Duodenal mucosa (tissue), 2 donors: Measurements from ENCODE around the gene HMCN2.

Experiments used
- H3K27ac ChIP-seq: one replicate; pipeline ENCODE4 v1.7.0; 2013; ENCODE audit warnings: low read depth, low read length
- H3K27me3 ChIP-seq, 2 donors: one replicate each; pipeline ENCODE4 v1.7.0; 2013; ENCODE audit warnings: low read length in 2 of 2, control low read depth in 1 of 2; ENCODE audit not compliant: insufficient read depth in 2 of 2, control insufficient read depth in 1 of 2
- H3K36me3 ChIP-seq, 2 donors: one replicate each; pipeline ENCODE4 v1.7.0; 2013; ENCODE audit warnings: low read length in 2 of 2, control low read depth in 1 of 2; ENCODE audit not compliant: insufficient read depth in 2 of 2, control insufficient read depth in 1 of 2
- H3K4me1 ChIP-seq, 2 donors: one replicate each; pipeline ENCODE4 v1.7.0; 2013; ENCODE audit warnings: low read length in 2 of 2, control low read depth in 1 of 2; ENCODE audit not compliant: insufficient read depth in 2 of 2, control insufficient read depth in 1 of 2
- H3K4me3 ChIP-seq, 2 donors: one replicate each; pipeline ENCODE4 v1.7.0; 2013; ENCODE audit warnings: low read length in 2 of 2, low read depth in 1 of 2
- H3K9ac ChIP-seq, 2 donors: one replicate each; pipeline ENCODE4 v1.7.0; 2013; ENCODE audit warnings: low read length in 2 of 2, low read depth in 1 of 2
- H3K9me3 ChIP-seq, 2 donors: one replicate each; pipeline ENCODE4 v1.7.0; 2013; ENCODE audit warnings: low read length in 2 of 2, control low read depth in 1 of 2; ENCODE audit not compliant: control insufficient read depth in 1 of 2

Gene HMCN2

DNA sequence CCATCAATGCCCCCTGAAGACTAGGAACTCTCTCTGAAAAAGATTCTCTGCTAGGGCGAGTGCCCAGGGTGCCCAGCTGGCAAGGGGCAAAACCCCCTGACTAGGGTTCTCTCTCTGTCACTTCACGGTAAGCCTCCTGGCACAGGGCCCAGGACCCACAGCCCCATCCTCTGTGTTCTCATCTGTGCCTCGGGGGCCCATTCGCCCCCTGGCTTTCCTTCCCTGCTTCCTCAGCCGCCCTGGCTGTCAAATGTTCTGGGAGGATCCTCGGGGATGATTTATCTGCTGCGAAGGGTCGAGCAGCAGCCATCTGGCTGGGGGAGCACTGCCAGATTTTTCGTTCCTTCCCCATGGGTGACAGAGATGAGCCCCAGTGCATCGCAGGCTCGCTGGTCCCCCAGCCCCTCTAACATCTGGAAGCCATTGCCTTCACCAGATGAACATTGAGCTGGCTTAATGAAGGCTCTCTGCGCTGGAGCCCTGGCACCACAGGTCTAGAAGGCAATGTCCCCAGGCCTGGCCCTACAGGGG lies 24.2 kb downstream of the HMCN2 start:
- H3K9me3 ChIP-seq, result no peaks in the 10 kb centered on the region
- no peak overlapping the region for H3K9ac ChIP-seq
- H3K27ac ChIP-seq, result no peak overlapping the region
- H3K4me3 ChIP-seq, result no peak overlapping the region
- peaks cover 6 to 9% of the 10 kb centered on the region in 2 donors for H3K4me1 ChIP-seq
- H3K36me3 ChIP-seq, result no peaks in the 10 kb centered on the region
- peaks cover 0 to 10% of the 10 kb centered on the region in 2 donors for H3K27me3 ChIP-seq

DNA sequence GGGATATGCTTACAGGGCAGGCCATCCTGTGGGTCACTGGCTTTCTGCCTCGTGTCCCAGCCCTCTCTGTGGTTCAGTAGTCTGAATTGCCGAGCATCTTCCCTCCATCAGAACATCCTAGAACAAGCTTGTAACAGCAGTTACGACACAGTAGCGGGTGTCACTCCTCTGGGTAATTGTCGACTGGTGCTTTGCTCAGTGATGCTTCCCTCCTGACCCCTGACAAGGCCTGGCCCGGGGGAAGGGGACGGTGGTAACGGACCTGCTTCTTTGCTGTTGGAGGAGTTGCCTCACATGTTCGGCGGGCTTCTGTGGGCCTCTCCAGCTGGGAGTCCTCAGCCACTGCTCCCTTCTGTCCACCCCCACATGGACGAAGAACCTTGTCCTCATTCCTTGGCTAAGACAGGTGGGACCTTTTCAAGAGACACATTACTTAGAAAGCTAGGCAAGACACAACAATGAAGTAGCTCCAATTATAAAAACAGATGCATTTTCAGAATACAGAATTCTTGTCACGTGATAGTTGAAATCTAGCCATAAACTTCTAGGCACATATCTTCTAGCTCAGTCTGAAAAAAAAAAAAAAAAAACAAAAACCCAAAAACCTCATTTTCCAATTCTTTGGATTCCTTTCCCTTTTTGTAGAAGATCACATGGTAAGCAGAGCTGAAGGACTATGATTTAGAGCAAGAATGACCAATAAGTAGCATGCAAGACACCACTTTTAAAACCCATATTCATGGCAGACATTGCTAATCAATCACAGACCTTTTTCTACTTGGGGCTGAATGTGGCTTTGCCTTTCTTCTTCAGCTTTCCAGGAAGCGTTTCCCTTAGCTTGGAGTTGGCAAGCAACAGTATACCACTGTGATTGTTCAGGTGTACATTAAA lies 25.0 kb downstream of the HMCN2 start:
- H3K4me3 ChIP-seq, result no peak overlapping the region
- H3K4me1 ChIP-seq, result peaks cover 6 to 9% of the 10 kb centered on the region in 2 donors
- H3K36me3 ChIP-seq, result no peaks in the 10 kb centered on the region
- no peaks in the 10 kb centered on the region for H3K9me3 ChIP-seq
- no peak overlapping the region for H3K9ac ChIP-seq
- H3K27me3 ChIP-seq, result peaks cover 0 to 10% of the 10 kb centered on the region in 2 donors
- no peak overlapping the region for H3K27ac ChIP-seq

DNA sequence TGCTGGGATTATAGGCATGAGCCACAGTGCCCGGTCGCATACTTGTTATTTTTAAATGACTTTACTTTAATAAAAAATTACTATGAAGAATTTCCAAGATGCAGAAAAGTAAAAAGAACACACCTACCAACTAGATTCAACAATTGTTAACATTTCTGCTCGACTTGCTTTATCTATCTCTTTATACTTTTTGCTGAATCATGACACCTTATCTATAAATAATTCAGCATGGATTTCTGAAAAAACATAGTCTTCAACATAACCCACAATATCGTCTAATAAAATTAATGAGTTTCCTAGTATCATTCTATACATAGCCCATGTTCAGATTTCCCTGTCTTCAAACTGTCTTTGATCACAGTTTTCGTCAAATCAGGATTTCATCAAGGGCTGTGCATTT lies 25.9 kb downstream of the HMCN2 start:
- Histone ChIP-seq H3K9ac (no peak overlapping the region), H3K9me3 (no peaks in the 10 kb centered on the region), H3K4me3 (no peak overlapping the region), H3K4me1 (peaks cover 6 to 9% of the 10 kb centered on the region in 2 donors), H3K27me3 (peaks cover 0 to 10% of the 10 kb centered on the region in 2 donors), H3K36me3 (no peaks in the 10 kb centered on the region), H3K27ac (no peak overlapping the region)

DNA sequence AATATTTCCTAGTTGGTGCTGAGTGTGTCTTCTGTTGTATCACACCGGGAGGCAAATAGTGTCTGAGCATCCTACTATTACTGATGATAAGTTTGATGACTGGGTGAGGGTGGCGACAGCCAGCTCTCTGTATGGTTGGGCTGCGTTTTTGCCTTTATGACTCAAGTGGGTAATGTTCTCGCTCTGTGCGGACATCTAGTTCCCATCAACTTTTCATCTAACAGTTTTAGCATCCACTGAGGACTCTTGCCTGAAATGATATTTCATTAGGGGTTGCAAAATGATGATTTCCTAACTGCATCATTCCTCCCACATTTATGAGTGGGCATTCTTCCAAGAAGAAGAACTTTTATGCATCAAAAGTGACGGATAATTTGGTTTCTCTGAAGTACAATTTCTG lies 26.5 kb downstream of the HMCN2 start:
- Histone ChIP-seq H3K4me3 (no peak overlapping the region), H3K27ac (no peak overlapping the region), H3K36me3 (no peaks in the 10 kb centered on the region), H3K4me1 (peaks cover 6 to 9% of the 10 kb centered on the region in 2 donors), H3K9ac (no peak overlapping the region), H3K27me3 (peaks cover 0 to 10% of the 10 kb centered on the region in 2 donors), H3K9me3 (no peaks in the 10 kb centered on the region)

DNA sequence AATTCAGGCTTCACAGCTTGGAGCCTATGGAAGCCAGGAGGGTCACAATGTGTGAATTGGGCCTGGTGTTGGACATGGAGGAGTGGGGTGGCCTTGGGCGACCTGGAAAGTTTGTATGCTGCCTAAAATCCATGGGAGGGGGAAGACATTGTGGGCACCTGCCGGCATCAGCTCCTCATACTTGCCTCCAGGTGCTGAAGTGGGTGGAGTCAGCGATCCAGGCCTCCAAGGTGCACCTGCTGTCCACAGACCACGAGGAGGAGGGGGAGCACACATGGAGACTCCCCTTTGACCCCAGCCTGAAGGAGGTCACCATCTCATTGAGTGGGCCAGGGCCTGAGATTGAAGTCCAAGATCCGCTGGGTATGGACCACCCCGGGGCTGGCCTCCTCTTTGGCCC lies 29.1 kb downstream of the HMCN2 start:
- Histone ChIP-seq H3K27me3 (peaks cover 0 to 3% of the 10 kb centered on the region in 2 donors), H3K9me3 (no peaks in the 10 kb centered on the region), H3K27ac (no peak overlapping the region), H3K9ac (no peak overlapping the region), H3K36me3 (no peaks in the 10 kb centered on the region), H3K4me3 (no peak overlapping the region), H3K4me1 (no peaks in the 10 kb centered on the region)

DNA sequence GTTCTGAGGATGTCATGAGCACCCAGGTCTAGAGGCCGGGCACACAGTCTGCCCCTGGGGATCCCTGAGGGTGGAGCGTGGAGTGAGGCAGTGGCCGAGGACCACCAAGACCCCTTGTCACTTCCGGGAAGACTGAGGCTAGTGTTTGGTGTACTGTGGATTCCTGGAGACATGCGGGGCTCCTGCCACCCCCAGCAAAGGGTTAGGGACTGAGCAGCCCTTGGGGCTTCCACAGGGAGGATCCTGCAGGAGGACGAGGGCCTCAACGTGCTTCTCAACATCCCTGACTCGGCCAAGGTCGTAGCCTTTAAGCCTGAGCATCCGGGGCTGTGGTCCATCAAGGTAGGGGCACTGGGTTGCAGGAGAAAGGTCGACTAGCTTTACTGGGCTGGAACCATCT lies 29.9 kb downstream of the HMCN2 start:
- H3K9me3 ChIP-seq, result no peaks in the 10 kb centered on the region
- no peak overlapping the region for H3K9ac ChIP-seq
- no peak overlapping the region for H3K27ac ChIP-seq
- peaks cover 0 to 3% of the 10 kb centered on the region in 2 donors for H3K27me3 ChIP-seq
- H3K4me3 ChIP-seq, result no peak overlapping the region
- no peaks in the 10 kb centered on the region for H3K4me1 ChIP-seq
- no peaks in the 10 kb centered on the region for H3K36me3 ChIP-seq

DNA sequence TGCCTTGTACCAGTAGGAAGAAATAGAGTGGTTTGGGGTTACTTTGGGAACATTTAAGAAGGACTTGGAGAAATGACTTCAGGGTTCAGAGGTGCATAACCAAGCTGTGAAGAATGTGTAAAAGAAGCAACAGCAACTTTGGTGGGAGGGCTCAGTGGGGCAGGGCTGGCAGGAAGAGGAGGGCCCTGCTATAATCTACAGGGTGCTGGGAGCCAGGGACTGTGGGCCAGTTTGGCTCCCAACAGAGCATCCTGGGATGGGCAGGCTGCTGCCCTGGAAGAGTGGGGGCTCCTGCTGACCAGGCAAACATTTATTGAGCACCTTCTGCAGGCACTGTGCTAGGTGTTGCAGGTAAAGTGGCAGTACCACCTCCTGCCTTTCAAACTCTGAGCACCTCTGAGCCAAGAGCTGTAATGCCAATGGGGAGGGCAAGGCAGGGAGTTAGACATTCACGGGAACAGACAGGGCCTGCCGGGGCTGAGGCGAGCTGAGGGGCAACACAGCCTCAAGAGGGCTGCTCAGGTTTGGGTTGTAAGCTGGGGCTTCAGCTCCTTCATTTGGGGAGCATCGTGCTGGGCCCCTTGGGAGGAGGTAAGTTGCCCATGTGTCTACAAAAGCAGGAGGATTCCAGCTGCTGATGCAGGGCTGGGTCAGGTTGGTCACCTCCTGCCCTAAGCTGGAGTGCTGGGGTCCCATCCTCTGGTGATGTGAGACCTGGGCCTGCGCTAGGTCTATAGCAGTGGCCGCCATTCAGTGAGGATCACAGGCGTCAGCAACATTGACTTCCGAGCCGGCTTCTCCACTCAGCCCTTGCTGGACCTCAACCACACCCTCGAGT lies 30.6 kb downstream of the HMCN2 start:
- H3K27me3 ChIP-seq, result peaks cover 0 to 3% of the 10 kb centered on the region in 2 donors
- H3K27ac ChIP-seq, result no peak overlapping the region
- no peaks in the 10 kb centered on the region for H3K4me1 ChIP-seq
- no peak overlapping the region for H3K4me3 ChIP-seq
- no peak overlapping the region for H3K9ac ChIP-seq
- H3K9me3 ChIP-seq, result no peaks in the 10 kb centered on the region
- H3K36me3 ChIP-seq, result no peaks in the 10 kb centered on the region

DNA sequence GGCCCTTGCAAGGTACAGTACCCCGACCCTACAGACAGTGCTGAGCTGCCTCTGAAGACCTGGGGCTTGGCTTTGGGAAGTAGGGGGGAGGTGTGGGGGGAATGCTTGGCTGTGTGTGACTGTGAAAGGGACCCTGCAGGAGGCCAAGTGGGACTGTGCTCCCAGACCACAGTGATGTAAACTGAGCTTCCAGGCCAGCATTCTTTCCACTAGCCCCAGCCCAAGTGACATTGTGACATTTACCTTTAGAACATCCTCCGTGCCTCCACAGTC lies 31.2 kb downstream of the HMCN2 start:
- Histone ChIP-seq H3K9ac (no peak overlapping the region), H3K27ac (no peak overlapping the region), H3K4me3 (no peak overlapping the region), H3K36me3 (no peaks in the 10 kb centered on the region), H3K9me3 (no peaks in the 10 kb centered on the region), H3K27me3 (peaks cover 0 to 3% of the 10 kb centered on the region in 2 donors), H3K4me1 (no peaks in the 10 kb centered on the region)

DNA sequence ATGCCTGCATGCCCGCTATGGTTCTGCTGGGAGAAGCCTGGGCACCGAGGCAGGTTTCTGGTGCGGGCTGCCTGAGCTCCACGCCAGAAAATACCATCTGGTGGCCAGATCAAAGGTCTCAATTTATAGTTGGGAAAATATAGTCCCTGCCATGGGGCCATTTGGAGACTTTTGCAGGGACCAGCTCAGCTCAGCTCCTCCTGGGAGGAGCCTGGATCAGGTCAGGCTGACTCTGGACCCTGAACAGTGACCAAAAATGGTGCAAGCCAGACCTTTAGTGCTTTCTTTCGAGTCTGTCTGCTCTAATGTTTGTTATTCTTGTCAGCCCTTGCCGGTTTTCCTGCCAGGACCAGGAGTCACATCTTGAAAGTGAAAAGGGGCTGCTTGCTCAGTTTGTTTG lies 31.8 kb downstream of the HMCN2 start:
- Histone ChIP-seq H3K9me3 (no peaks in the 10 kb centered on the region), H3K4me1 (no peaks in the 10 kb centered on the region), H3K36me3 (no peaks in the 10 kb centered on the region), H3K27ac (no peak overlapping the region), H3K27me3 (peaks cover 0 to 3% of the 10 kb centered on the region in 2 donors), H3K4me3 (no peak overlapping the region), H3K9ac (no peak overlapping the region)

DNA sequence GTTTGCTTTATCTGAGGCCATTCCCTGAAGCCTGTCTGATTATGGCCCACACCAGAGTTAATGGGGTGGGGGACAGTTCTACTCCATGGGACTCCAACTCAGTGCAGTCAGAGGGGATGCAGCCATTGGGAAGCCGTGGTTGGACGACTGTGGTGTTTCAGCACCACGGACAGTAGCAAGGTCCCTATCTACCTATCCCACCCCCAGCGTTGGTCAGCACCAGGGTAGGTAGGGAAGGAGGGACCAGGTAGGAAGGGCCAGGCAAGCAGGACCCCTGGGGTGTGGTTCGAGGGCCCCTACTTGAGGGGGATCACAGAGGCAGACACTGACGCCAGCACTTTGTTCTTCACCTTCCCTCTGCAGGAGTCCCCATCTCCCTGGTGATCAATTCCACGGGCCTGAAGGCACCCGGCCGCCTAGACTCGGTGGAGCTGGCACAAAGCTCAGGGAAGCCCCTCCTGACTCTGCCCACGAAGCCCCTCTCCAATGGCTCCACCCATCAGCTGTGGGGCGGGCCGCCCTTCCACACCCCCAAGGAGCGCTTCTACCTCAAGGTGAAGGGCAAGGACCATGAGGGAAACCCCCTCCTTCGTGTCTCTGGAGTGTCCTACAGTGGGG lies 33.2 kb downstream of the HMCN2 start:
- H3K27ac ChIP-seq, result no peak overlapping the region
- H3K4me1 ChIP-seq, result no peaks in the 10 kb centered on the region
- no peaks in the 10 kb centered on the region for H3K27me3 ChIP-seq
- H3K4me3 ChIP-seq, result no peak overlapping the region
- no peaks in the 10 kb centered on the region for H3K9me3 ChIP-seq
- H3K36me3 ChIP-seq, result no peaks in the 10 kb centered on the region
- no peak overlapping the region for H3K9ac ChIP-seq
